OCI-LY3 (cell line): ENCODE data around the gene RCN2.
"Not testable (repeated sequence)": the region's sequence is repeated elsewhere in the genome, so short reads cannot be mapped to it uniquely, and the experiment has no call there.

ENCODE experiments used
- H2AFZ ChIP-seq: fragments of 200-600, 300-600 bp; shearing (Covaris generic); 2 replicates; pipeline ENCODE4 v1.6.0; 2014; ENCODE audit warnings: antibody characterized with exemption, low read depth, low read length
- H3K27ac ChIP-seq: fragments of 200-600, 300-600 bp; sonication (generic); 2 replicates; pipeline ENCODE4 v1.5.1; 2014; ENCODE audit warnings: mild to moderate bottlenecking, low read length, moderate library complexity, mixed read lengths
- H3K27me3 ChIP-seq: fragments of 200-600, 300-600 bp; sonication (generic); 2 replicates; pipeline ENCODE4 v1.6.1; 2014; ENCODE audit warnings: low read depth, low read length, mixed read lengths
- H3K36me3 ChIP-seq: fragments of 200-600, 300-600 bp; sonication (generic); replicated peaks from 2 replicates; pipeline ENCODE3; 2014; ENCODE audit warnings: low read depth, low read length, mixed read lengths
- H3K4me1 ChIP-seq: fragments of 300-600, 200-600 bp; sonication (generic); 2 replicates; pipeline ENCODE4 v1.6.1; 2014; ENCODE audit warnings: low read length, mixed read lengths
- H3K4me2 ChIP-seq: fragments of 200-600, 300-600 bp; sonication (generic); 2 replicates; pipeline ENCODE4 v1.6.1; 2014; ENCODE audit warnings: low read length, mixed read lengths
- H3K4me3 ChIP-seq: fragments of 300-600, 200-600 bp; sonication (generic); 2 replicates; pipeline ENCODE4 v1.5.1; 2014; ENCODE audit warnings: antibody characterized with exemption, mild to moderate bottlenecking, low read length, moderate library complexity
- H3K79me2 ChIP-seq: fragments of 300-600, 200-600 bp; shearing (Covaris generic); 2 replicates; pipeline ENCODE4 v1.6.1; 2014; ENCODE audit warnings: mild to moderate bottlenecking, low read length, mixed read lengths
- H3K9ac ChIP-seq: fragments of 300-600, 200-600 bp; shearing (Covaris generic); 2 replicates; pipeline ENCODE4 v1.6.0; 2014; ENCODE audit warnings: mild to moderate bottlenecking, low read length, moderate library complexity
- H3K9me3 ChIP-seq: fragments of 200-600, 300-600 bp; shearing (Covaris generic); 2 replicates; pipeline ENCODE4 v1.6.1; 2014; ENCODE audit warnings: low read length, mixed read lengths; ENCODE audit not compliant: insufficient read depth
- H4K20me1 ChIP-seq: fragments of 200-600, 300-600 bp; sonication (generic); 2 replicates; pipeline ENCODE4 v1.6.1; 2016; ENCODE audit warnings: low read length, mixed read lengths; ENCODE audit not compliant: insufficient read depth
- CTCF ChIP-seq: fragments of 200-600, 300-600 bp; sonication (generic); IDR thresholded peaks from 2 replicates; pipeline ENCODE4 v1.5.1; 2014; ENCODE audit warnings: antibody characterized with exemption, low read length, low read depth
- EZH2phosphoT487 ChIP-seq: fragments of 200-600 bp; shearing (Covaris generic); IDR thresholded peaks from 2 replicates; pipeline ENCODE4 v1.6.1; 2018; ENCODE audit warnings: antibody characterized with exemption, mixed run types, low read depth

RCN2 gene

DNA sequence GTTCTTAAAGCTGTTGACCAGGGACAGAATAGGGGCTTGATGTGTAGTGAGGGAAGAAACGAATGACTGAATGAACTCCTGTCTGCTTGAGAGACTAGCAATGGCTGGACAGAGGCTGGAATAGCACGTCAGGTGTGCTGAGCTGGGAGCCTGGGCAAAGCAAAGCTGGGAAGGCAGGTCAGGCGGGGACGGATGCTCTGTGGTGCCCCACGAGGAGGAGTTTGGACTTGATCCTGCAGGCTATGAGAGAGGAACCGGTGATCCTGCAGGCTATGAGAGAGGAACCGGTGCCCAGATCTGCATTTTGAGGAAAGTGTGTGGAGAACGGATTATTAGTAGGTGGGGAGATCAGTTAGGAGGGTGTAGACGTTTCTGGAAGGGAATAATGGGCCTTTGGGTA, 32.0 kb downstream of the RCN2 start:
- Histone ChIP-seq H3K9me3 (no peaks in the 10 kb centered on the region), H3K4me1 (peaks cover 34% of the 10 kb centered on the region), H2AFZ (peak overlapping the region; percentile 55; the same call in 1 of the 2 replicates), H3K36me3 (no peaks in the 10 kb centered on the region), H3K27ac (no peak overlapping the region), H3K27me3 (peaks cover 18% of the 10 kb centered on the region), H3K4me3 (peak overlapping the region; percentile 5; the same call in 1 of the 2 replicates), H3K4me2 (peak overlapping the region; percentile 68), H3K79me2 (no peaks in the 10 kb centered on the region), H4K20me1 (no peaks in the 10 kb centered on the region), H3K9ac (no peak overlapping the region)
- no peak for TF ChIP-seq CTCF

GRCh38 chr15:76964157-76964556, 32.6 kb downstream of the RCN2 start:
- Histone ChIP-seq H3K9ac (no peak overlapping the region), H3K9me3 (no peaks in the 10 kb centered on the region), H4K20me1 (no peaks in the 10 kb centered on the region), H3K27me3 (peaks cover 18% of the 10 kb centered on the region), H3K36me3 (no peaks in the 10 kb centered on the region), H3K4me2 (peak overlapping the region; percentile 68; the same call in 1 of the 2 replicates), H3K79me2 (no peaks in the 10 kb centered on the region), H3K27ac (no peak overlapping the region), H3K4me3 (no peak overlapping the region), H3K4me1 (peaks cover 34% of the 10 kb centered on the region), H2AFZ (no peak overlapping the region)
- TF ChIP-seq EZH2phosphoT487 (no peak), CTCF (no peak)

DNA sequence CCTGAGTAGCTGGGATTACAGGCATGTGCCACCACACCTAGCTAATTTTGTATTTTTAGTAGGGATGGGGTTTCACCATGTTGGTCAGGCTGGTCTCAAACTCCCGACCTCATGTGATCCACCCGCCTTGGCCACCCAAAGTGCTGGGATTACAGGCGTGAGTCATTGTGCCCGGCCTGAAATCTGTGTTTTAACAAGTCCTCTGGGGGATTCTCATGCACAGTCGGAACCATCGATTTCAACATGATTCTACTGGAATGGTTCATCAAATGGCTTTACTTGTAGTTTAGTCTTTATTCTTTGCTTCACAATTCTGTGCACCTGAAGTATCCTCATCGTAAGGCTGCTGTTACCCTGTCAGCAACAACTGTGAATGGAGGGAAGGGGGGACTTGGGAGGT, 34.5 kb downstream of the RCN2 start:
- H3K9me3 ChIP-seq, H3K9ac ChIP-seq, H3K4me2 ChIP-seq, H3K4me3 ChIP-seq, H4K20me1 ChIP-seq, H3K27ac ChIP-seq, H2AFZ ChIP-seq, H3K79me2 ChIP-seq, H3K36me3 ChIP-seq: not testable (repeated sequence)
- Histone ChIP-seq H3K27me3 (peaks cover 24% of the 10 kb centered on the region), H3K4me1 (peaks cover 34% of the 10 kb centered on the region)

DNA sequence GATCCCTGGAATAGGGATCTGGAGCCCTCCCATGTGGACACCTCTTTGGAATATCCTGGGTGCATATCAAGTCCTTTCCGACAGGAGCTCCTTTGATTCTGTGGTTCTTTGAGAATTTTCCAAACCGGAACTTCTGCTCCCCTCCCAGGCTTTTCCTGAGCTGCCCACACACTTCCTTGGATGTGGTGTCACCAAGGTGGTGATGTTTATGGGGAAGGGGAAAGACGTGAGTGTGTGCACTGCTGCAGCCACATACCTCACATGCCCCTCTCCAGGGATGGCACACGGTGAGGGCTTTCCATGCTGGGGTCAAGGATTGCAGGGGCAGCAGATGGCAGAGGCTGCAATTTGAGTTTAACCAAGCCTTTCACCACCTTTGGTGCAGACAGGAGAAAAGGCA, 35.5 kb downstream of the RCN2 start:
- no peak overlapping the region for H3K4me3 ChIP-seq
- no peak overlapping the region for H3K9ac ChIP-seq
- H3K79me2 ChIP-seq = no peaks in the 10 kb centered on the region
- H4K20me1 ChIP-seq = no peaks in the 10 kb centered on the region
- H3K27ac ChIP-seq = no peak overlapping the region
- no peaks in the 10 kb centered on the region for H3K9me3 ChIP-seq
- H3K36me3 ChIP-seq = no peaks in the 10 kb centered on the region
- H3K4me1 ChIP-seq = peaks cover 24% of the 10 kb centered on the region
- H2AFZ ChIP-seq = no peak overlapping the region
- no peak overlapping the region for H3K4me2 ChIP-seq
- TF ChIP-seq CTCF = no peak
- TF ChIP-seq EZH2phosphoT487 = no peak
- peaks cover 24% of the 10 kb centered on the region for H3K27me3 ChIP-seq

DNA sequence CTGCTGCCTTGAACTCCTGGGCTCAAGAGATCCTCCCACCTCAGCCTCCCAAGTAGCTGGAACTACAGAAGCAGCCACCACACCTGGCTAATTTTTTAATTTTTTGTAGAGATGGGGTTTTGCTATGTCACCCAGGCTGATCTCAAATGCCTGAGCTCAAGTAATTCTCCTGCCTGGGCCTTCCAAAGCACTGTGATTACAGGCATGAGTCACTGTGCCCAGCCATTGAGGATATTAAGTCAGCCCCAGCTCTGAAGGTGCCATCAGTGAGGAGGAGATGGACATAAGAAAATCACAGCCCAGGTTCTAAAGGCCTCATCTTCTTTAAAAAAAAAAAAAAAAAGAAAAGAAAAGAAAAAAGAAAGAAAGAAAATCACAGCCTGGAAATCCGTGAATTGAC, 36.8 kb downstream of the RCN2 start:
- H3K27ac ChIP-seq = no peak overlapping the region
- no peaks in the 10 kb centered on the region for H4K20me1 ChIP-seq
- H3K4me2 ChIP-seq = no peak overlapping the region
- no peaks in the 10 kb centered on the region for H3K9me3 ChIP-seq
- no peaks in the 10 kb centered on the region for H3K36me3 ChIP-seq
- H3K4me3 ChIP-seq = no peak overlapping the region
- no peaks in the 10 kb centered on the region for H3K79me2 ChIP-seq
- no peak overlapping the region for H3K9ac ChIP-seq
- peaks cover 24% of the 10 kb centered on the region for H3K27me3 ChIP-seq
- peaks cover 12% of the 10 kb centered on the region for H3K4me1 ChIP-seq
- H2AFZ ChIP-seq = no peak overlapping the region
- TF ChIP-seq CTCF = no peak
- no peak for TF ChIP-seq EZH2phosphoT487
